ENCODE data around the gene CCDC157. TPM values are rescaled to one million over a fixed set of nuclear protein-coding genes. Genes with fewer than 3 reads are reported as not detected.

CCDC157 gene
- total RNA-seq, 2 experiments from 2014 or later: 1.1 to 1.5 TPM

GRCh38 chr22:30315962-30316576, 40.7 kb upstream of the CCDC157 start:
- Mint-ChIP-seq H3K4me1 (ENCODE audit: low read depth) (peaks cover 93% of the 10 kb centered on the region), H3K27ac (peak overlapping the region; percentile 85), H3K36me3 (ENCODE audit: low read depth) (peaks cover 11% of the 10 kb centered on the region), H3K4me3 (no peak overlapping the region), H3K9me3 (no peaks in the 10 kb centered on the region), H3K27me3 (ENCODE audit: low read depth) (no peaks in the 10 kb centered on the region)
- peak; percentile 41 for DNase-seq
- CTCF ChIA-PET: interaction anchor here (0.8 to 7.3 kb wide), 3 partner anchors 10 to 54 kb away, joined by 3 to 30 read pairs (median 3); partner anchors contain the start of gene CASTOR1
- intact Hi-C loops (cut with micrococcal nuclease): loop anchor here (1.0 to 10.0 kb wide), 3 partner anchors 8 to 289 kb away; partner anchors contain the start of gene TCN2

GRCh38 chr22:30317778-30318177, 39.0 kb upstream of the CCDC157 start:
- H3K9me3 Mint-ChIP-seq: no peaks in the 10 kb centered on the region
- H3K27ac Mint-ChIP-seq: peak overlapping the region; percentile 50
- intact Hi-C loops (cut with micrococcal nuclease): loop anchor here (10.0 kb wide), 1 partner anchor 287 kb away; the partner anchor contains the start of gene TCN2
- CTCF ChIA-PET: interaction anchor here (1.1 to 7.3 kb wide), 2 partner anchors 30 to 437 kb away, joined by 3 to 30 read pairs; partner anchors contain the start of gene CASTOR1
- no peak for DNase-seq
- H3K4me3 Mint-ChIP-seq: no peak overlapping the region
- H3K36me3 Mint-ChIP-seq (ENCODE audit: low read depth): peaks cover 8% of the 10 kb centered on the region
- H3K4me1 Mint-ChIP-seq (ENCODE audit: low read depth): peaks cover 87% of the 10 kb centered on the region
- no peaks in the 10 kb centered on the region for H3K27me3 Mint-ChIP-seq (ENCODE audit: low read depth)

GRCh38 chr22:30318799-30319419, 37.9 kb upstream of the CCDC157 start:
- DNase-seq: no peak
- H3K36me3 Mint-ChIP-seq (ENCODE audit: low read depth): peaks cover 4% of the 10 kb centered on the region
- peak overlapping the region; percentile 23 for H3K27ac Mint-ChIP-seq
- CTCF ChIA-PET: interaction anchor here (0.7 to 7.3 kb wide), 4 partner anchors 16 to 67 kb away, joined by 3 to 30 read pairs (median 3); partner anchors contain the start of gene CASTOR1
- no peak overlapping the region for H3K4me3 Mint-ChIP-seq
- peaks cover 88% of the 10 kb centered on the region for H3K4me1 Mint-ChIP-seq (ENCODE audit: low read depth)
- H3K9me3 Mint-ChIP-seq: no peaks in the 10 kb centered on the region
- intact Hi-C loops (cut with micrococcal nuclease): loop anchor here (10.0 kb wide), 1 partner anchor 286 kb away; the partner anchor contains the start of gene TCN2
- H3K27me3 Mint-ChIP-seq (ENCODE audit: low read depth): no peaks in the 10 kb centered on the region

GRCh38 chr22:30320021-30320556, 36.7 kb upstream of the CCDC157 start:
- DNase-seq: no peak
- peaks cover 88% of the 10 kb centered on the region for H3K4me1 Mint-ChIP-seq (ENCODE audit: low read depth)
- peaks cover 5% of the 10 kb centered on the region for H3K36me3 Mint-ChIP-seq (ENCODE audit: low read depth)
- no peaks in the 10 kb centered on the region for H3K9me3 Mint-ChIP-seq
- no peak overlapping the region for H3K4me3 Mint-ChIP-seq
- intact Hi-C loops (cut with micrococcal nuclease): no loop called here
- H3K27me3 Mint-ChIP-seq (ENCODE audit: low read depth): no peaks in the 10 kb centered on the region
- CTCF ChIA-PET: interaction anchor here (0.6 to 1.2 kb wide), 3 partner anchors 32 to 66 kb away, joined by 3 read pairs; no protein-coding TSS in a partner anchor
- H3K27ac Mint-ChIP-seq: peak overlapping the region; percentile 23

- Mint-ChIP-seq H3K4me1 (ENCODE audit: low read depth) (peaks cover 84% of the 10 kb centered on the region), H3K27ac (peak overlapping the region; percentile 15), H3K27me3 (ENCODE audit: low read depth) (no peaks in the 10 kb centered on the region), H3K4me3 (no peak overlapping the region), H3K36me3 (ENCODE audit: low read depth) (peaks cover 4% of the 10 kb centered on the region), H3K9me3 (no peaks in the 10 kb centered on the region)
- CTCF ChIA-PET: interaction anchor here (1.0 kb wide), 1 partner anchor 34 kb away, joined by 3 read pairs; no protein-coding TSS in a partner anchor
- intact Hi-C loops (cut with micrococcal nuclease): no loop called here
- no peak for DNase-seq
Observed at GRCh38 chr22:30321461-30321860, 35.3 kb upstream of the CCDC157 start.

GRCh38 chr22:30323246-30323645, 33.6 kb upstream of the CCDC157 start:
- no peak overlapping the region for H3K4me3 Mint-ChIP-seq
- peaks cover 4% of the 10 kb centered on the region for H3K36me3 Mint-ChIP-seq (ENCODE audit: low read depth)
- no peak for DNase-seq
- H3K4me1 Mint-ChIP-seq (ENCODE audit: low read depth): peaks cover 81% of the 10 kb centered on the region
- no peaks in the 10 kb centered on the region for H3K9me3 Mint-ChIP-seq
- intact Hi-C loops (cut with micrococcal nuclease): no loop called here
- H3K27ac Mint-ChIP-seq: peak overlapping the region; percentile 39
- no peaks in the 10 kb centered on the region for H3K27me3 Mint-ChIP-seq (ENCODE audit: low read depth)
- CTCF ChIA-PET: interaction anchor here (0.5 to 4.2 kb wide), 7 partner anchors 10 to 698 kb away, joined by 3 to 30 read pairs (median 5); partner anchors contain the start of gene CASTOR1

- CTCF ChIA-PET: interaction anchor here (0.5 to 4.2 kb wide), 7 partner anchors 10 to 62 kb away, joined by 3 to 30 read pairs (median 3); partner anchors contain the start of gene CASTOR1
- no peaks in the 10 kb centered on the region for H3K9me3 Mint-ChIP-seq
- peaks cover 4% of the 10 kb centered on the region for H3K36me3 Mint-ChIP-seq (ENCODE audit: low read depth)
- H3K4me1 Mint-ChIP-seq (ENCODE audit: low read depth): peaks cover 72% of the 10 kb centered on the region
- intact Hi-C loops (cut with micrococcal nuclease): loop anchor here (1.0 kb wide), 2 partner anchors 8 to 12 kb away; no protein-coding TSS in a partner anchor
- peak overlapping the region; percentile 73 for H3K27ac Mint-ChIP-seq
- H3K4me3 Mint-ChIP-seq: peak overlapping the region; percentile 82
- peak; percentile 64 for DNase-seq
- H3K27me3 Mint-ChIP-seq (ENCODE audit: low read depth): no peaks in the 10 kb centered on the region
Observed at GRCh38 chr22:30324014-30324730, 32.6 kb upstream of the CCDC157 start.

- intact Hi-C loops (cut with micrococcal nuclease): no loop called here
- Mint-ChIP-seq H3K36me3 (ENCODE audit: low read depth) (peaks cover 4% of the 10 kb centered on the region), H3K9me3 (no peaks in the 10 kb centered on the region), H3K4me3 (peak overlapping the region; percentile 82), H3K27me3 (ENCODE audit: low read depth) (no peaks in the 10 kb centered on the region), H3K4me1 (ENCODE audit: low read depth) (peaks cover 62% of the 10 kb centered on the region), H3K27ac (peak overlapping the region; percentile 73)
- peak; percentile 36 for DNase-seq
- CTCF ChIA-PET: interaction anchor here (0.6 to 4.2 kb wide), 5 partner anchors 11 to 655 kb away, joined by 3 to 30 read pairs (median 6); partner anchors contain the start of genes CASTOR1 and RNF215
Observed at GRCh38 chr22:30325065-30325720, 31.6 kb upstream of the CCDC157 start.

GRCh38 chr22:30325724-30326254, 31.0 kb upstream of the CCDC157 start:
- H3K27ac Mint-ChIP-seq: peak overlapping the region; percentile 73
- CTCF ChIA-PET: interaction anchor here (0.6 to 4.2 kb wide), 4 partner anchors 19 to 655 kb away, joined by 3 to 30 read pairs (median 6); partner anchors contain the start of genes CASTOR1 and RNF215
- peak; percentile 31 for DNase-seq
- intact Hi-C loops (cut with micrococcal nuclease): loop anchor here (1.0 to 2.0 kb wide), 3 partner anchors 20 to 99 kb away; partner anchors contain the start of genes CASTOR1 and MTFP1
- H3K4me1 Mint-ChIP-seq (ENCODE audit: low read depth): peaks cover 56% of the 10 kb centered on the region
- H3K27me3 Mint-ChIP-seq (ENCODE audit: low read depth): no peaks in the 10 kb centered on the region
- H3K4me3 Mint-ChIP-seq: peak overlapping the region; percentile 82
- H3K9me3 Mint-ChIP-seq: no peaks in the 10 kb centered on the region
- peaks cover 7% of the 10 kb centered on the region for H3K36me3 Mint-ChIP-seq (ENCODE audit: low read depth)

- Mint-ChIP-seq H3K27me3 (ENCODE audit: low read depth) (no peaks in the 10 kb centered on the region), H3K27ac (peak overlapping the region; percentile 73), H3K4me3 (peak overlapping the region; percentile 82), H3K4me1 (ENCODE audit: low read depth) (peaks cover 51% of the 10 kb centered on the region), H3K36me3 (ENCODE audit: low read depth) (peaks cover 8% of the 10 kb centered on the region), H3K9me3 (no peaks in the 10 kb centered on the region)
- no peak for DNase-seq
- intact Hi-C loops (cut with micrococcal nuclease): loop anchor here (1.0 to 2.0 kb wide), 3 partner anchors 21 to 99 kb away; partner anchors contain the start of genes CASTOR1 and MTFP1
- CTCF ChIA-PET: interaction anchor here (1.0 to 4.2 kb wide), 3 partner anchors 38 to 61 kb away, joined by 3 to 30 read pairs (median 19); partner anchors contain the start of genes CASTOR1 and RNF215
Observed at GRCh38 chr22:30326255-30326705, 30.5 kb upstream of the CCDC157 start.
